ENCODE measurements around the gene COPG1. TPM values are rescaled to one million over a fixed set of nuclear protein-coding genes. Genes with fewer than 3 reads are reported as not detected.

COPG1 gene
- total RNA-seq, 1 experiment from 2014 or later: 225 TPM

GRCh38 chr3:129239991-129240390 lies 9.4 kb upstream of the COPG1 start:
- Histone ChIP-seq H3K36me3 (ENCODE audit: control insufficient read depth, insufficient read depth, low read length) (no peaks in the 10 kb centered on the region), H3K9me3 (ENCODE audit: control insufficient read depth, insufficient read depth, low read depth, low read length) (no peaks in the 10 kb centered on the region), H3K27me3 (ENCODE audit: control insufficient read depth, insufficient read depth, low read length) (no peaks in the 10 kb centered on the region), H3K4me1 (ENCODE audit: control insufficient read depth, insufficient read depth, low read length) (peaks cover 11% of the 10 kb centered on the region), H3K4me3 (ENCODE audit: low read depth in 2 of 2, low read length in 2 of 2) (no peak overlapping the region), H3K27ac (ENCODE audit: low read length) (peak overlapping the region; percentile 8; the same call in 1 of the 2 replicates)
- no peak for ATAC-seq
- ChIA-PET CTCF (no interaction called here), POLR2A (interaction anchor here (0.5 to 0.6 kb wide), 2 partner anchors 56 to 59 kb away, joined by 3 to 4 read pairs; no protein-coding TSS in a partner anchor)
- intact Hi-C loops (cut with micrococcal nuclease; ENCODE audit: unreplicated experiment): loop anchor here (10.0 kb wide), 1 partner anchor 215 kb away; no protein-coding TSS in a partner anchor
- TF ChIP-seq CTCF (IDR thresholded peaks at IDR 0.05): no peak
- no peak for TF ChIP-seq REST (IDR thresholded peaks at IDR 0.05; ENCODE audit: insufficient read depth in 1 of 2, low read depth in 2 of 2, low read length in 1 of 2)
- no peak for TF ChIP-seq POLR2AphosphoS5 (IDR thresholded peaks at IDR 0.05; ENCODE audit: low read depth, low read length)
- TF ChIP-seq TCF7L2 (IDR thresholded peaks at IDR 0.05; ENCODE audit: low read depth, low read length): no peak
- DNase-seq (ENCODE audit: low read depth, low spot score): no peak
- in situ Hi-C loops (cut with HindIII; ENCODE audit: low pct_unique_long_range_greater_than_20kb, low sequenced_read_pairs): no loop called here
- BruUV-seq (replicated peaks): no TSS peak

- TF ChIP-seq TCF7L2 (IDR thresholded peaks at IDR 0.05; ENCODE audit: low read depth, low read length) (no peak), POLR2AphosphoS5 (IDR thresholded peaks at IDR 0.05; ENCODE audit: low read depth, low read length) (no peak), REST (IDR thresholded peaks at IDR 0.05; ENCODE audit: insufficient read depth in 1 of 2, low read depth in 2 of 2, low read length in 1 of 2) (no peak)
- in situ Hi-C loops (cut with HindIII; ENCODE audit: low pct_unique_long_range_greater_than_20kb, low sequenced_read_pairs): no loop called here
- peak overlapping the region; percentile 8; the same call in 1 of the 2 replicates for H3K27ac ChIP-seq (ENCODE audit: low read length)
- H3K9me3 ChIP-seq (ENCODE audit: control insufficient read depth, insufficient read depth, low read depth, low read length): no peaks in the 10 kb centered on the region
- H3K36me3 ChIP-seq (ENCODE audit: control insufficient read depth, insufficient read depth, low read length): no peaks in the 10 kb centered on the region
- BruUV-seq (replicated peaks): no TSS peak
- intact Hi-C loops (cut with micrococcal nuclease; ENCODE audit: unreplicated experiment): loop anchor here (10.0 kb wide), 1 partner anchor 216 kb away; no protein-coding TSS in a partner anchor
- H3K4me1 ChIP-seq (ENCODE audit: control insufficient read depth, insufficient read depth, low read length): peaks cover 16% of the 10 kb centered on the region
- DNase-seq (ENCODE audit: low read depth, low spot score): no peak
- ChIA-PET CTCF (interaction anchor here (0.6 kb wide), 1 partner anchor 159 kb away, joined by 20 read pairs; no protein-coding TSS in a partner anchor), POLR2A (interaction anchor here (0.5 to 0.6 kb wide), 2 partner anchors 56 to 60 kb away, joined by 3 to 4 read pairs; no protein-coding TSS in a partner anchor)
- ATAC-seq: no peak; the same call in 1 of the 2 replicates
- H3K27me3 ChIP-seq (ENCODE audit: control insufficient read depth, insufficient read depth, low read length): no peaks in the 10 kb centered on the region
- H3K4me3 ChIP-seq (ENCODE audit: low read depth in 2 of 2, low read length in 2 of 2): no peak overlapping the region
Observed at GRCh38 chr3:129240436-129240835, 9.0 kb upstream of the COPG1 start.

All from Panc1 (cell line).